OCI-LY7 (cell line): Measurements from ENCODE around the gene AUTS2. TPM values are rescaled to one million over a fixed set of nuclear protein-coding genes. Genes with fewer than 3 reads are reported as not detected.

ENCODE experiments used
- BruUV-seq: library from RNA; stranded (reverse); fragments of 400-500 nt; replicated peaks from 2 replicates; lab custom pipeline; 2021; lab: Mats Ljungman, UMichigan
- CTCF ChIA-PET: fragments of 300-600 bp; sonication (Branson Sonifier 250); formaldehyde crosslinking; loops from one replicate; lab custom pipeline; 2022; ENCODE audit warnings: antibody characterized with exemption; ENCODE audit not compliant: unreplicated experiment; lab: Charles Lee
- POLR2A ChIA-PET: fragments of 300-600 bp; sonication (Branson Sonifier 250); formaldehyde crosslinking; loops from one replicate; lab custom pipeline; 2022; ENCODE audit warnings: antibody characterized with exemption; lab: Charles Lee
- DNase-seq: peaks from one replicate; pipeline ENCODE4 v3.0.0-alpha.2; 2015; ENCODE audit warnings: low spot score
- H2AFZ ChIP-seq: fragments of 200-600 bp; sonication (generic), shearing (Covaris generic); 2 replicates; pipeline ENCODE4 v1.6.1; 2014; ENCODE audit warnings: mild to moderate bottlenecking, antibody characterized with exemption, low read length, moderate library complexity
- H3K27ac ChIP-seq: fragments of 200-600 bp; sonication (generic); 2 replicates; pipeline ENCODE4 v1.5.1; 2014; ENCODE audit warnings: mixed run types, low read depth, mild to moderate bottlenecking, moderate library complexity, low read length, inconsistent platforms; ENCODE audit not compliant: poor library complexity, severe bottlenecking
- H3K36me3 ChIP-seq: fragments of 200-600 bp; sonication (generic); 2 replicates; pipeline ENCODE4 v1.6.1; 2014; ENCODE audit warnings: mild to moderate bottlenecking, antibody characterized with exemption, low read length, moderate library complexity, mixed read lengths; ENCODE audit not compliant: insufficient read depth
- H3K4me1 ChIP-seq: fragments of 200-600 bp; sonication (generic); 2 replicates; pipeline ENCODE4 v1.5.1; 2014; ENCODE audit warnings: mild to moderate bottlenecking, low read length; ENCODE audit not compliant: insufficient read depth, poor library complexity, severe bottlenecking
- H3K4me2 ChIP-seq: fragments of 200-600 bp; sonication (generic); 2 replicates; pipeline ENCODE4 v1.6.1; 2014; ENCODE audit warnings: mild to moderate bottlenecking, low read length
- H3K4me3 ChIP-seq: fragments of 200-600 bp; sonication (generic); 2 replicates; pipeline ENCODE4 v1.5.1; 2014; ENCODE audit warnings: mild to moderate bottlenecking, low read depth, low read length; ENCODE audit not compliant: poor library complexity, severe bottlenecking
- H3K79me2 ChIP-seq: fragments of 200-600 bp; sonication (generic); 2 replicates; pipeline ENCODE4 v1.6.1; 2016; ENCODE audit warnings: low read depth, mild to moderate bottlenecking, low read length, moderate library complexity, mixed read lengths; ENCODE audit not compliant: insufficient read depth
- H3K9me2 ChIP-seq: fragments of 200-600 bp; sonication (generic); 2 replicates; pipeline ENCODE4 v1.6.1; 2016; ENCODE audit warnings: mild to moderate bottlenecking, low read length, mixed read lengths; ENCODE audit not compliant: insufficient read depth
- H3K9me3 ChIP-seq: fragments of 200-600 bp; sonication (generic); 2 replicates; pipeline ENCODE4 v1.6.1; 2014; ENCODE audit warnings: mild to moderate bottlenecking, mixed run types, low read length, mixed read lengths
- H4K20me1 ChIP-seq: fragments of 200-600 bp; sonication (generic); 2 replicates; pipeline ENCODE4 v1.6.1; 2014; ENCODE audit warnings: mild to moderate bottlenecking, antibody characterized with exemption, low read length, moderate library complexity, mixed read lengths; ENCODE audit not compliant: insufficient read depth
- EZH2phosphoT487 ChIP-seq: fragments of 200-600 bp; sonication (generic); IDR thresholded peaks from 2 replicates; pipeline ENCODE4 v1.6.1; 2018; ENCODE audit warnings: low read depth, borderline replicate concordance, mild to moderate bottlenecking, mixed run types, antibody characterized with exemption, low read length, moderate library complexity, mixed read lengths
- intact Hi-C: fragments of 100-400 bp; cut with micrococcal nuclease; formaldehyde crosslinking; loops from one replicate; pipeline ENCODE4 v1.10.0; 2022; ENCODE audit not compliant: unreplicated experiment
- total RNA-seq, 2 experiments: library from RNA; depleted of rRNA in 1 of 2; stranded (reverse); fragments of >200 nt in 1 of 2; shearing (Covaris generic) in 1 of 2; gene quantifications; 2 replicates each; pipeline ENCODE4 v1.2.3, GENCODE V29; 2014 to 2022
- TF ChIP-seq, protein P1 (sequence below): fragments of 200-600 bp; sonication (generic); conservative IDR thresholded peaks from 2 replicates; pipeline ENCODE4 v1.5.1; 2014; ENCODE audit warnings: mild to moderate bottlenecking, antibody characterized with exemption, low read length, moderate library complexity, mixed read lengths

Gene AUTS2
- total RNA-seq, 2 experiments from 2014 or later = 37.9 to 78.5 TPM

DNA sequence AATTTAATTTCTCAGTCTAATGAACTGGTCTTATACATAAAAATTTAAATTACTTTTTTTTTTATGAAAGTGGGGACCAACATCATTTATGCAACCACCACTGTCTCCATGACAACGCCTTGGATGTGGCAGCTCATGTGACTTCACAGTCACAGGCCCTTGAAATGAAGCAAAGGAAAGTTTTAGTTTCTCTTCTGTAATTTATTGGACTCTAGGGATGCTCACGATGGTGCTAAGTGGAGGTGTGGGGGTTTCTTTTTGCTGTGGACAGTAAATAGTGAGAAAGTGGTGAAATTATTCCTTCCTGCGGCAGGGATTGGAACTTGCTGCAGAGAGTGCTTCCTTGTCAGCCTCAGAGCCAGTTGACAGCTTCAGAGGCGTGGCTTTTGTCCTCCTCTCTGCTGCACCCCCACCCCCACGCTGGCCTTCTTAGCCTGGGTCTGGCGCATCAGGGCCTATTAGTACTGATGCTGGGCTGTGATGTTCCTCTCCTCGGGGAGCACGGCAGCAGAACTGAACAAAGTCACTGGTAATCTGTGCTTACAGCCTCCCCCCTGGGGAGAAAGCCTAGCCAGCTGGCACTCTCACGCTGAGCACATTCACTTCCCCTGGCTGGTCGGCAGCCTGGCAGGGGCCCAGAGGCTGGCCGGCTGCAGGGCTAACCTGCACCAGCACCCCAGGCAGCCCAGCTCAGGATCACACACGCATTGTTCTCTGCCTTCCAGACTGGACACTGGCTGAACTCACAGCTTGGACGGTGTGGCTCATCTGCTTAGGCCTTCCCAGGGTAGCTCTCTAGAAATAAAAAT is 1016.2 kb downstream of the AUTS2 start:
- TF ChIP-seq, protein P1, sequence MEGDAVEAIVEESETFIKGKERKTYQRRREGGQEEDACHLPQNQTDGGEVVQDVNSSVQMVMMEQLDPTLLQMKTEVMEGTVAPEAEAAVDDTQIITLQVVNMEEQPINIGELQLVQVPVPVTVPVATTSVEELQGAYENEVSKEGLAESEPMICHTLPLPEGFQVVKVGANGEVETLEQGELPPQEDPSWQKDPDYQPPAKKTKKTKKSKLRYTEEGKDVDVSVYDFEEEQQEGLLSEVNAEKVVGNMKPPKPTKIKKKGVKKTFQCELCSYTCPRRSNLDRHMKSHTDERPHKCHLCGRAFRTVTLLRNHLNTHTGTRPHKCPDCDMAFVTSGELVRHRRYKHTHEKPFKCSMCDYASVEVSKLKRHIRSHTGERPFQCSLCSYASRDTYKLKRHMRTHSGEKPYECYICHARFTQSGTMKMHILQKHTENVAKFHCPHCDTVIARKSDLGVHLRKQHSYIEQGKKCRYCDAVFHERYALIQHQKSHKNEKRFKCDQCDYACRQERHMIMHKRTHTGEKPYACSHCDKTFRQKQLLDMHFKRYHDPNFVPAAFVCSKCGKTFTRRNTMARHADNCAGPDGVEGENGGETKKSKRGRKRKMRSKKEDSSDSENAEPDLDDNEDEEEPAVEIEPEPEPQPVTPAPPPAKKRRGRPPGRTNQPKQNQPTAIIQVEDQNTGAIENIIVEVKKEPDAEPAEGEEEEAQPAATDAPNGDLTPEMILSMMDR = no peak
- no peak for TF ChIP-seq EZH2phosphoT487
- Histone ChIP-seq H3K79me2 (no peaks in the 10 kb centered on the region), H3K4me1 (no peaks in the 10 kb centered on the region), H3K27ac (no peak overlapping the region), H3K9me3 (no peaks in the 10 kb centered on the region), H2AFZ (no peak overlapping the region), H3K4me2 (no peak overlapping the region), H4K20me1 (no peaks in the 10 kb centered on the region), H3K4me3 (no peak overlapping the region), H3K9me2 (no peaks in the 10 kb centered on the region), H3K36me3 (no peaks in the 10 kb centered on the region)
- intact Hi-C loops = no loop called here
- CTCF ChIA-PET = no interaction called here
- DNase-seq = peak; percentile 22
- BruUV-seq = no TSS peak
- POLR2A ChIA-PET = interaction anchor here (0.9 kb wide), 1 partner anchor 13 kb away, joined by 3 read pairs; no protein-coding TSS in a partner anchor

- DNase-seq = no peak
- H3K4me2 ChIP-seq = no peak overlapping the region
- no peaks in the 10 kb centered on the region for H3K9me2 ChIP-seq
- BruUV-seq = no TSS peak
- no peak overlapping the region for H3K4me3 ChIP-seq
- no peaks in the 10 kb centered on the region for H3K79me2 ChIP-seq
- CTCF ChIA-PET = no interaction called here
- H3K36me3 ChIP-seq = no peaks in the 10 kb centered on the region
- no peaks in the 10 kb centered on the region for H4K20me1 ChIP-seq
- no peaks in the 10 kb centered on the region for H3K9me3 ChIP-seq
- no peaks in the 10 kb centered on the region for H3K4me1 ChIP-seq
- intact Hi-C loops = no loop called here
- H2AFZ ChIP-seq = no peak overlapping the region
- no peak overlapping the region for H3K27ac ChIP-seq
- TF ChIP-seq, protein P1 = no peak
- TF ChIP-seq EZH2phosphoT487 = no peak
- POLR2A ChIA-PET = no interaction called here
These were observed 1016.9 kb downstream of the AUTS2 start for GRCh38 chr7:70615066-70615606.

DNA sequence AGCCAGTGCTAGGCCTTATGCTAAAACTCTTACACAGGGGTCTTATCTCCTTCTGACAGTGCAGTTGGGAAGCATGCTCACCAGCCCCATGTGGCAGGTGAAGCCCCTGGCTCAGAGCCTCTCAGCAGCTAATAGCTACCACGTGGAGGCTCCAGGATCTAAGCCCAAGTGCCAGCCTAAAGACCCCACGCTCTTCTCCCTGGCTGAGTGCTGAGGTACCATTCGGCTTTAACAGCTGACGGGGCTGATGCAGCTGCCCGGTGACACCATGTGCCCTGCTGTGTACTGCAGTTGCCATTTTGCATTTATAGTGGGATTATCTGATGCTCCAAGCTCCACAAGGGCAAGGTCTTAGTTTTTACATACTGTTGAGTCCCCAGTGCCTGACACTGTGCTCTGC is 1017.9 kb downstream of the AUTS2 start:
- no peaks in the 10 kb centered on the region for H3K4me1 ChIP-seq
- DNase-seq = no peak

More for the DNA sequence above, 1017.9 kb downstream of the AUTS2 start:
- ChIA-PET POLR2A (interaction anchor here (1.8 kb wide), 1 partner anchor 14 kb away, joined by 4 read pairs; no protein-coding TSS in a partner anchor), CTCF (no interaction called here)
- Histone ChIP-seq H3K27ac (no peak overlapping the region), H3K9me3 (no peaks in the 10 kb centered on the region), H3K4me2 (no peak overlapping the region), H3K79me2 (no peaks in the 10 kb centered on the region), H2AFZ (no peak overlapping the region), H3K36me3 (no peaks in the 10 kb centered on the region), H4K20me1 (no peaks in the 10 kb centered on the region), H3K9me2 (no peaks in the 10 kb centered on the region), H3K4me3 (no peak overlapping the region)
- TF ChIP-seq, protein P1 = no peak
- TF ChIP-seq EZH2phosphoT487 = no peak
- no TSS peak for BruUV-seq
- intact Hi-C loops = no loop called here
